Subcutaneous abdominal adipose tissue (tissue), 5 donors: ENCODE measurements around the gene MARVELD3.

Experiments
- H3K27ac ChIP-seq: one replicate; pipeline ENCODE4 v1.7.0; 2013; ENCODE audit warnings: low read depth, mild to moderate bottlenecking, inconsistent platforms, low read length, moderate library complexity
- H3K27me3 ChIP-seq, 5 donors: one replicate each; pipeline ENCODE4 v1.7.0; 2013; ENCODE audit warnings: low read length in 5 of 5, inconsistent platforms in 1 of 5; ENCODE audit not compliant: control insufficient read depth in 5 of 5, insufficient read depth in 4 of 5
- H3K36me3 ChIP-seq, 5 donors: one replicate each; pipeline ENCODE4 v1.7.0; 2013; ENCODE audit warnings: low read length in 5 of 5; ENCODE audit not compliant: control insufficient read depth in 5 of 5, insufficient read depth in 5 of 5
- H3K4me1 ChIP-seq, 5 donors: one replicate each; pipeline ENCODE4 v1.7.0; 2013; ENCODE audit warnings: low read length in 5 of 5, mild to moderate bottlenecking in 3 of 5, moderate library complexity in 1 of 5; ENCODE audit not compliant: control insufficient read depth in 5 of 5, insufficient read depth in 5 of 5
- H3K4me3 ChIP-seq, 5 donors: one replicate each; pipeline ENCODE4 v1.7.0; 2013; ENCODE audit warnings: low read length in 5 of 5, low read depth in 1 of 5
- H3K9ac ChIP-seq, 5 donors: one replicate each; pipeline ENCODE4 v1.7.0; 2013; ENCODE audit warnings: low read length in 5 of 5, mild to moderate bottlenecking in 4 of 5, moderate library complexity in 3 of 5
- H3K9me3 ChIP-seq, 5 donors: one replicate each; pipeline ENCODE4 v1.7.0; 2013; ENCODE audit warnings: low read length in 5 of 5; ENCODE audit not compliant: control insufficient read depth in 5 of 5
- donor health status: healthy.
- donor health status: healthy.
- donor health status: healthy.
- donor health status: healthy.
- donor health status: healthy.

Gene MARVELD3

DNA sequence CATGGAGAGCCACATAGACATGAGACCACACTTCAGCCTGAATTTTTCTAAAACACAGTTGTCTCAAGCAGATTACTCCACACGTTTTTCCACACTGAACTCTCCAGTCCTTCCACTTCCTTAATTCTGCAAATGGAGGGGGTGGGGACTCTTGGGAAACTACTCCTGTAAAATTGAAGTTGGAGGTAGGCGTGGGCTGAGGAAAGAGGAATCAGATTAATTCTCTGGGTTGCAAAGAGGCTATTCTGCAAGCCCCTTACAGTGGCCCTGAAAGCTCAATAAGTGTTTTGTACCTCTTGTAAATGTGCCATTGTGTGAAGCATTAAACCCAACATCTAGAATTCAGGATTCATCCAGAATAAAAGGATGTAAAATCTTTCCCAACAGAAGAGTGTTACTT is 9.6 kb downstream of the MARVELD3 start:
- Histone ChIP-seq H3K27ac (no peak overlapping the region), H3K4me3 (no peak overlapping the region), H3K9me3 (no peaks in the 10 kb centered on the region), H3K9ac (no peak overlapping the region), H3K36me3 (peaks cover 0 to 6% (median 3%) of the 10 kb centered on the region in 5 donors), H3K27me3 (no peaks in the 10 kb centered on the region), H3K4me1 (no peaks in the 10 kb centered on the region)

DNA sequence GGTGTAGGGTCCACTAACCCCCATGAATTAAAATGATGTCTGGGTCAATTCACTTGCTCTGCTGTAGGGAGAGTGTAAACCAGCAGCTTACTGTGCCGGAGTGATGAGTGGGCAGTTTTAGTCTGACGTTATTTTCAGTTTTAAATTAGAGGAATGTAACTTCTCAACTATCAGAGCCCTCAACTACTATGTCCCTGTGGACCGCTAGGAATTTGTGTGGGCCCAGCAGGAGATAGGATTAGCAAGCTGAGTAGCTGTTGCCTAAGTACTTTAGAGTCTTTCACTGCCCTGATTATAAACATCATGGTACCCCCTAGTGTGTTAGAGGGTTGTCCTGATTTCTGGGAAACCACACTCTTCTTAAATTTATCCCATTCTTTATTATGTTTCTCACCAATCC is 11.4 kb downstream of the MARVELD3 start:
- Histone ChIP-seq H3K9ac (no peak overlapping the region), H3K4me1 (no peaks in the 10 kb centered on the region), H3K36me3 (peaks cover 0 to 8% (median 3%) of the 10 kb centered on the region in 5 donors)

DNA sequence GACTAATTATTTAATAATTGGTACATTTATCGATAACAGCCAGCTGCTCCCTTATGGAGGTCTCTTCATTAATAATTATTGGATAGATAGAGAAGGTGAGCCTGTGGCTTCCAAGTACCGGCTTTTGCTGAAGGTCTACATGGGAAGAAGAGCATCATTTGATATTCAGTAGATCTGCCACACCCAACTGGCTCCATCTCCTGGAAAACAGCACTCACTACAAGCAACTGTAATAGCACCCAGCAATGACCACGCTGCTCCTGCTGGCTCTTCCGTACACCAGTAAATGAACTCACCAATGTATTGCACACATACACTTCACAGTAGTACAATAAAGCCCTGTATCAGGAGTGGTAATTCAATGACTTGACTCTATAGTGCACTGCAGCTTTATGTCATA is 19.5 kb downstream of the MARVELD3 start:
- H3K9ac ChIP-seq, result no peak overlapping the region
- no peak overlapping the region for H3K27ac ChIP-seq
- no peaks in the 10 kb centered on the region for H3K27me3 ChIP-seq
- no peaks in the 10 kb centered on the region for H3K9me3 ChIP-seq
- H3K36me3 ChIP-seq, result peaks cover 15 to 55% (median 28%) of the 10 kb centered on the region in 5 donors
- H3K4me3 ChIP-seq, result no peak overlapping the region
- H3K4me1 ChIP-seq, result no peaks in the 10 kb centered on the region

More for the DNA sequence above, 11.4 kb downstream of the MARVELD3 start:
- no peaks in the 10 kb centered on the region for H3K9me3 ChIP-seq
- no peak overlapping the region for H3K4me3 ChIP-seq
- H3K27ac ChIP-seq, result no peak overlapping the region
- no peaks in the 10 kb centered on the region for H3K27me3 ChIP-seq

DNA sequence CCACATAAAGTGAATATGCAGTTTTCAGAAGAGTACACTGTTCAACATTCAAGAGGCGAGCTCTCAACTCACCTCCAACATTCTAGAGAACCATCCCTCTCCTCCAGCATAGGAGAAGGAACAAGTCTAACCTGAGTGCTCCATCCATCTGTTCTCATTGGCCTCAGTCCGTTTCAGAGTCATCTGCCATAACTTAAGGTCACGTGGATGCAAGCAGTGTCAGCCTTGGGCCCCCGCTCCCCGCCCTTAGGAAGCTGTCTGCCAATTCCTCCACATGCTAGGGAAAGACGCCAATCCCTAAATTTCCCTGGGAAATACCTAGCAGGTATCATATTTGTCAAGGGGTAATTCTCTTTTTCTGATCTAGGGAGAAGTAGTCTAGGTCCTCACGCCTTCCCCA is 21.4 kb downstream of the MARVELD3 start:
- H3K36me3 ChIP-seq, result peaks cover 25 to 53% (median 31%) of the 10 kb centered on the region in 5 donors

DNA sequence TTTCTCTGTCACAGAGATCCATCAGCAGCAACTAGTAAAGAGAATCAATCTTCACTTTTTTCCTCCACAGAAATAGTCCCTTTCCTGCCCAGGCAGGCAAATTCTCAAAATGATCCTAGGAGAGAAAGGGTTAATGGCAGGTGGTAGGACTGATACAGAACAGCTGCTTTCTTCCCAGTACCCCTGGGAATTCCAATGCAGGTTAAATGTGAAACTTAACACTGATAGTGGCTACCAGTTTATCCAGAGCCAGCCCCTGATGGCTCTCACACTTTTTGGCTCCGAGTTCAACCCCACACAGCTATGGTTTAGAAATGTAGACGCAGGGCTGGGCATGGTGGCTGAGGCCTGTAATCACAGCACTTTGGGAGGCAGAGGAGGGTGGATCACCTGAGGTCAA is 22.2 kb downstream of the MARVELD3 start:
- H3K9ac ChIP-seq, result peak overlapping the region in 1 of 5 donors; percentile 36
- H3K27ac ChIP-seq, result no peak overlapping the region
- no peaks in the 10 kb centered on the region for H3K4me1 ChIP-seq
- peaks cover 25 to 57% (median 39%) of the 10 kb centered on the region in 5 donors for H3K36me3 ChIP-seq
- H3K4me3 ChIP-seq, result no peak overlapping the region
- no peaks in the 10 kb centered on the region for H3K27me3 ChIP-seq
- H3K9me3 ChIP-seq, result no peaks in the 10 kb centered on the region

More for the DNA sequence above, 21.4 kb downstream of the MARVELD3 start:
- Histone ChIP-seq H3K27me3 (no peaks in the 10 kb centered on the region), H3K27ac (no peak overlapping the region), H3K4me3 (no peak overlapping the region), H3K9me3 (no peaks in the 10 kb centered on the region), H3K9ac (no peak overlapping the region), H3K4me1 (no peaks in the 10 kb centered on the region)

DNA sequence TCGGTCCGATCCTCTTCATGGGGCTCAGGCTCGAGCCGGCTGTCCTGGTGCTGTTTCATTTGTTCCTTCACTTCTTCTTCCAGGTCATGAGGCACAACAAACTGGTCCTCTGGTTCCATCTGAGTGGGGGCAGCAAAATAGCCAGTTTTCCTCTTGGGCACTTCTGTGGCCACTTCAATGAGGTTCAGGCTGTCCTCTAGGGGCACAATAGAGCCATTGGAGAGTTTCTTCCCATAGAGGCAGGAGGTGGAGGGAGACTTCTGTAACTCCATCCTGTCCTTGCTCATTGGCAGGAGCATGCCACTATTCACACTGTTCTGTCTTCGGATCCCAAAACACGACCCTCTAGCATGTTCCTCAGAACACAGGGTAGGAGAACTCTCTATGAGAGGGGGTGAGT is 22.9 kb downstream of the MARVELD3 start:
- Histone ChIP-seq H3K4me1 (no peaks in the 10 kb centered on the region), H3K9me3 (no peaks in the 10 kb centered on the region), H3K4me3 (no peak overlapping the region), H3K27me3 (no peaks in the 10 kb centered on the region), H3K27ac (no peak overlapping the region), H3K36me3 (peaks cover 25 to 59% (median 42%) of the 10 kb centered on the region in 5 donors), H3K9ac (no peak overlapping the region)

DNA sequence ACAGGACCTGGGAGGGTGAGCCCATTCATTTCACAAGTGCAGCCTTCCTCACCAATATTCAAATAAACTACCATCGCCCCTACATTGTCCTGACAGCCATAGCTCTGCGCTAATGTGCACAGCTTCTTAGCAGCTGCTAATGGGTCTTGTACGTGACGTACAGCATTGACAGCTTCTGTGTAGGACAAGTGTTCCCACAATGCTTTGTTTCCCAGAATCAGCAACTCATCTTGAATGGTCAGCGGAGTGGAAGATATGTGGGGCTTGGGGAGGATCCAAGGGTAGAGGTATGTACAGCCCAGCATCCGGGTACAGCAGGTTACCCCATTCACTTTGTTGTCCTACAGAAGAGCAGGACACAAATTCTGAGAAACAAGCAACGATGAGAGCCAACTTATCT is 23.7 kb downstream of the MARVELD3 start:
- Histone ChIP-seq H3K36me3 (peaks cover 28 to 61% (median 47%) of the 10 kb centered on the region in 5 donors), H3K4me1 (no peaks in the 10 kb centered on the region), H3K27me3 (no peaks in the 10 kb centered on the region), H3K27ac (no peak overlapping the region), H3K9ac (no peak overlapping the region), H3K9me3 (no peaks in the 10 kb centered on the region), H3K4me3 (no peak overlapping the region)

DNA sequence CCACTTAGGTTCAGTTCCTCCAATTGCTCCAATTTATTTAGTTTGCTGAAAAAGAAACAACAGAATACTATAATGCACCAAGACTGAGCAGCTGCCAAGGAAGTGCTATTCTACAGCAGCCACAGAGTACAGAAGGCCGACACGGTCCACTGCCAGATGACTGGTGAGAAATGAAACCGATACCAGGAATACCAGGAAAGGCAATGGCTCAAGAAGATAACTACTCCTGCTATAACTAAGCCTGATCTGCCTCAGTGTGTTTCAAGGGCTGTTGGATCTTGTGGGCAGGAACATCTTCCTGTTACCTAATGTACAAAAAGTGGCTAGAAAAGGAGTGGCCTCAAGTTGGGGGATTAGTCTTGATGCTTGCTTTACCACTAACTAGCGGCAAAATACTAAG is 32.8 kb downstream of the MARVELD3 start:
- Histone ChIP-seq H3K9ac (no peak overlapping the region), H3K36me3 (peaks cover 24 to 56% (median 44%) of the 10 kb centered on the region in 5 donors), H3K27ac (no peak overlapping the region), H3K4me3 (no peak overlapping the region), H3K9me3 (no peaks in the 10 kb centered on the region), H3K4me1 (no peaks in the 10 kb centered on the region), H3K27me3 (no peaks in the 10 kb centered on the region)

DNA sequence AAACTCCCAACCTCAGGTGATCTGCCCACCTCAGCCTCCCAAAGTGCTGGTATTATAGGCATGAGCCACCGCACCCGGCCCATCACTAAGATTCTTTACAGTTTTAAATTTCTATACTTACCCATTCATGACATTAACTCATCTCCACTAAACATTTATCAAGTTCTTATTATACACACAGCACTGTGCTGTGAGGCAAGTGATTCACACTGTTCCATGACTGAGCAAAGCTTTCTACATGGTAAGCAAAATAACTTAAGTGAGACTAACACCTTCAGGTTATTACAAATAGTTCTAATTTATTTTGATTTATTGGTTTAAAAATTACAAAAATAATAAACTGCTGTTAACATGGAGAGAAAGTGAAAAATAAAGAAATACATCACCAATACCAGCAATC is 33.5 kb downstream of the MARVELD3 start:
- H3K36me3 ChIP-seq, result peaks cover 23 to 58% (median 43%) of the 10 kb centered on the region in 5 donors
- H3K27ac ChIP-seq, result no peak overlapping the region
- H3K9me3 ChIP-seq, result no peaks in the 10 kb centered on the region
- no peaks in the 10 kb centered on the region for H3K4me1 ChIP-seq
- no peak overlapping the region for H3K4me3 ChIP-seq
- H3K9ac ChIP-seq, result no peak overlapping the region
- H3K27me3 ChIP-seq, result no peaks in the 10 kb centered on the region

DNA sequence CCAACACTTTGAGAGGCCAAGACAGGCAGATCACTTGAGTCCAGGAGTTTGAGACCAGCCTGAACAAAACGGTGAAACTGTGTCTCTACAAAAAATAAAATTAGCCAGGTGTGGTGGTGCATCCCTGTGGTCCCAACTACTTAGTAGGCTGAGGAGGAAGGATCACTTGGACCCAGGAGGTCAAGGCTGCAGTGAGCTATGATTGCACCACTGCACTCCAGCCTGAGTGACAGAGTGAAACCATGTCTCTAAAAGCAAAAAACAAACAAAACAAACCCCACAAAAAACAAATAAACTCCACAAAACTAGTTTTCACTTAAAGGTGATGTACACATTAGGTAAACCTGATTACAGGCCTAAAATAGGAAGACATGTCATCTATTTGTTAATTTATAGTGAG is 40.3 kb downstream of the MARVELD3 start:
- Histone ChIP-seq H3K9me3 (no peaks in the 10 kb centered on the region), H3K27ac (peak overlapping the region; percentile 69), H3K4me1 (peaks cover 0 to 11% (median 3%) of the 10 kb centered on the region in 5 donors), H3K4me3 (no peak overlapping the region), H3K36me3 (peaks cover 23 to 71% (median 48%) of the 10 kb centered on the region in 5 donors), H3K9ac (no peak overlapping the region), H3K27me3 (no peaks in the 10 kb centered on the region)
